GM12891 (cell line): ENCODE measurements around the gene C1GALT1.

Source experiments
- DNase-seq: peaks from one replicate; pipeline ENCODE4 v3.0.0; 2011; ENCODE audit warnings: low spot score; ENCODE audit not compliant: insufficient read length
- FAIRE-seq: peaks from 2 replicates; lab custom pipeline; 2011; peaks lifted over from hg19 to GRCh38; lab: Jason Lieb, UNC
- PAX5 ChIP-seq: IDR thresholded peaks from 2 replicates; pipeline ENCODE4 v1.6.1; 2011; ENCODE audit warnings: low read length, moderate library complexity, mild to moderate bottlenecking; ENCODE audit not compliant: insufficient read depth, severe bottlenecking
- POLR2A ChIP-seq: IDR thresholded peaks from 2 replicates; pipeline ENCODE4 v1.6.1; 2011; ENCODE audit warnings: low read depth, low read length, control low read depth
- POLR2AphosphoS5 ChIP-seq: IDR thresholded peaks from 2 replicates; pipeline ENCODE4 v1.6.1; 2011; ENCODE audit warnings: low read depth, low read length, control low read depth
- POU2F2 ChIP-seq: IDR thresholded peaks from 2 replicates; pipeline ENCODE4 v1.6.1; 2011; ENCODE audit warnings: low read depth, mild to moderate bottlenecking, control low read depth, low read length, moderate library complexity
- SPI1 ChIP-seq: IDR thresholded peaks from 2 replicates; pipeline ENCODE4 v1.6.1; 2011; ENCODE audit warnings: low read depth, low read length, control low read depth
- TAF1 ChIP-seq: IDR thresholded peaks from 2 replicates; pipeline ENCODE4 v1.6.1; 2011; ENCODE audit warnings: low read depth, low read length, control low read depth

The C1GALT1 gene

DNA sequence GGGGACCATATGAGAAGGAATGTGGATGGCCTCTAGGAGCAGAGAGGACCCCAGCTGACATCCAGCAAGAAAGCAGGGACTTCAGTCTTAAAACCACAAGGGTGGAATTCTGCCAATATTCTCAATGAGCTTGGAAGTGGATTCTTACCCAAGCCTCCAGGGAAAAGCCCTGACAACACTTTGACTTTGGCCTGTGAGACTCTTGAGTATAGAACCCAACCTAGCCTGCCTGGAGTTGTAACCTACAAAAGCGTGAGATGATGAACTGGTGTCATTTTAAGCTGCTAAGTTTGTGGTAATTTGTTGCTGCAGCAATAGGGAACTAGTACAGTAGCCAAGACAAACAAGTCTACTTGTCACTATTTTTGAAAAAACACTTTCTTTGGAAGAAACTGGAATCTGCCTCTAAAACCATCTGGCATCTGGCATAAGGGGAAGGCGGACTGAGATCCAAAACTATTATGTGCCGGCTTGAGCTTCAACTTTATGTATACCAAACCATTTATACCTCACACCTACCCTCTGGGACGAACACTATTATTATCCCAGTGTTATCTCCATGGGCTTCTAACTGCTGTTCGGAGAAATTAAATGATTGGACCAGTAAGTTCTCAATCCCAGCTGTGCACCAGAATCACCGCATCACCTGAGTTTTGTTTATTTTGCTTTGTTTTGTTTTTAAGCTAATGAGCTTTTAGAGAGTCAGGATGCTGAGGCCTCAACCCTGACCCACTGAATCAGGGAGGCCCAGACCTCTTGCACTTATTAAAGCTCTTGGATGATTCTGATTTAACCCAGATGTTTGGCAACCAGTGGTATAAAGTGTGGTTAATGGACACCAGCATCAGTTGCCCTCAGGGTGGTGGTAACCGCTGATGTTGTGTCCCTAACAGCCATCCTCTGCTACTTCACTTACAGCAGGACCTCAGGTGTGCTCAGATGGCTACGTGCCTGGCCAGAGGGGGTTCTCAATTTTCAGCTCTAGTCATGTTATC, 83.0 kb downstream of the C1GALT1 start:
- TF ChIP-seq PAX5 = no peak
- TF ChIP-seq POU2F2 = no peak
- no peak for TF ChIP-seq TAF1
- TF ChIP-seq POLR2A = no peak
- TF ChIP-seq POLR2AphosphoS5 = no peak
- no peak for TF ChIP-seq SPI1
- no peak for DNase-seq
- no peak for FAIRE-seq

GRCh38 chr7:7266257-7266881, 84.0 kb downstream of the C1GALT1 start:
- no peak for FAIRE-seq
- TF ChIP-seq POU2F2 (no peak), POLR2AphosphoS5 (no peak), POLR2A (no peak), TAF1 (no peak), PAX5 (no peak), SPI1 (no peak)
- DNase-seq = no peak

DNA sequence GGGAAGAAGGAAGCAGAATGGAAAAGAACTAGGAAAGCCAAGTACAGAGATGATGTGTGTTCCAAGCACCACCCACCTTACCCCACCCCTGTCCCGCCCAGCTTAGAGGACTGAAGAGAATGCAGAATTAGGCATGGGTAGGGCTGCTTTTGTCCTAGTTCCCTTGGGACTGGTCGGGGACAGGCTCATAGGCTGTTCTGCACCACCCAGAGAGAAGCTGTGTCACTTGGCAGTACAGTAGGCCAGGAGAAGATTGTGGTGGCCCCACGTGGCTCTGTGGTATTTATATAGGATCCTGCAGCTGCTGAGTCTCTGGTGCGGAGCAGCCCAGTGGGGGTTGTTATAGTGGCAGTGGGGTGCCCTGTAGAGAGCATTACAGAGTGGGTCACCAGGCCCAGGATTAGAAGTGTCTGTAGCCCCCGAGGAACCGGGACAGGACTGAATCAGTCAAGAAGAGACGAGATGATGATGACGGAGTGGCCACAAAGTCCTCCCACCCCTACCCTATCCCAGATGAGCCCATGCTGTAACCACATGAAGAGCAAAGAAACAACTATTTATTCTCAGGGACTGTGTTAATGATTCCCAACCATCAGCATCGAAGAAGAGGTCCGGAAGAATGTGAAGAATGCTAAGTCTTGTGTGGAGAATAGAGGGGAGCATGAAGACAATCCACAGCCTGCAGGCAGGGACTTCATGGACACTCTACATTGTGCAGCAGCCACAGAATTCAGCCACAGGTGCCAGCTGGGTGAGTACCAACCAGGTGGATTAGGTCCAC, 88.9 kb downstream of the C1GALT1 start:
- TF ChIP-seq SPI1 (no peak), POLR2A (no peak), TAF1 (no peak), POLR2AphosphoS5 (no peak), POU2F2 (no peak), PAX5 (no peak)
- FAIRE-seq (no peak), DNase-seq (no peak)

DNA sequence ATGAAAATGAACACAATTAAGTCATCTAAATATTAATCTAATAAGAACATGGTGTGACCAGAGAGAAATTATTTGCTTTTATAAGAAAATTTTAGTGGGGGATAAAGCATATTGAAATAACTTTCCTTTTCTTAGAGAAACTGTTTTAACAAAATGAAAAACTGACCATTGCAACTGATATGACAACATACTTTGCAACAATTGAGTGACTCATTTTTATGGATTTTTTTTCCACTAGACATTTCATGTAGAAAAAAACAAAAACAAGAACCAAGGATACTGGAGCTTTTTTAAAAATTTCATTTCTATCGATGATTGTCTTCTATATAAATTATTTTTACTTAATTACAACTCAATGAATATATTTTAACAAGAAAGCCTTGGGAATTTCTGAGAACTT, 90.0 kb downstream of the C1GALT1 start:
- DNase-seq (no peak), FAIRE-seq (no peak)
- TF ChIP-seq POU2F2 = no peak
- TF ChIP-seq SPI1 = no peak
- no peak for TF ChIP-seq PAX5
- no peak for TF ChIP-seq TAF1
- TF ChIP-seq POLR2A = no peak
- TF ChIP-seq POLR2AphosphoS5 = no peak

DNA sequence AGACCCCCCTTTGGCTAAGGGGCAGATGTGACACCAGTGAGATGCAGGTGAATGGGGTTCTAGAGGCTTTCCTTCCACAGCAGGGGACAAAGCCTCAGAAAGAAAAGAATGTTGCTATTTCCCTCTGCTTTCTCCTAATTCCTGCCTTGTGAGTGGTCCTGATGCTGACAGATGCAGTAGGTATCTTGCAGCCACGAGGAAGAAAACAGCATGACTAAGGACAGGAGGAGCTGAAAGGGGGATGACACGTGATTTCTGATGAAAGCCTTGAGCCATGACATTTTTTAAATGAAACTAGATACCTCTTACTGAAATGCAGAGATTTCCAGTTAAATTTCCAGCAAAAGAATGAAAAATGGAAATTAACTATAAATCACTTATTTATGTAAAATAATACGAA, 92.4 kb downstream of the C1GALT1 start:
- no peak for FAIRE-seq
- DNase-seq = no peak
- TF ChIP-seq PAX5 (no peak), TAF1 (no peak), POLR2A (no peak), POLR2AphosphoS5 (no peak), SPI1 (no peak), POU2F2 (no peak)

GRCh38 chr7:7276161-7276560, 93.8 kb downstream of the C1GALT1 start:
- TF ChIP-seq TAF1 (no peak), POLR2AphosphoS5 (no peak), POU2F2 (no peak), POLR2A (no peak), SPI1 (no peak), PAX5 (no peak)
- no peak for DNase-seq
- no peak for FAIRE-seq

- DNase-seq = no peak
- no peak for TF ChIP-seq POLR2AphosphoS5
- TF ChIP-seq POU2F2 = no peak
- no peak for TF ChIP-seq PAX5
- TF ChIP-seq TAF1 = no peak
- no peak for TF ChIP-seq SPI1
- no peak for TF ChIP-seq POLR2A
- FAIRE-seq = no peak
These were observed 108.2 kb downstream of the C1GALT1 start for GRCh38 chr7:7290429-7291122.

DNA sequence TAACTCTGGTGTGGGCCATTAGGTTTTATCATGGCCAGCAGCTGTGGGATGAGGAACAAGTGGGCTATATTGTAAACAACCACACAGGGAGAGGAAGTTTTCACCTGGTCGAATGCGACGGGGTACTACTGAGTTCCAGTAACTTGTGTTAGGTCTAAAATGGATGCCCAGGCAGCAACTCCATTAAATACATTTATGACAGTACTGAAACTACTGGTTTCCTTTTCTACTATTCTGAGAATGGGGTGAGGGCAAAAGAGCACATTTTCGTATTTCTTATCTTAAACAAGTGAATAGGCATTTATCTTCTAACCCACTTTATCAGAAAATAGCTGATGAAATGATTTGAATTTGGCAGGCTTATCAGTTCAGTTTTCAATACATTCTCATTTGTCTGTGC, 109.7 kb downstream of the C1GALT1 start:
- DNase-seq = no peak
- FAIRE-seq = no peak
- no peak for TF ChIP-seq TAF1

DNA sequence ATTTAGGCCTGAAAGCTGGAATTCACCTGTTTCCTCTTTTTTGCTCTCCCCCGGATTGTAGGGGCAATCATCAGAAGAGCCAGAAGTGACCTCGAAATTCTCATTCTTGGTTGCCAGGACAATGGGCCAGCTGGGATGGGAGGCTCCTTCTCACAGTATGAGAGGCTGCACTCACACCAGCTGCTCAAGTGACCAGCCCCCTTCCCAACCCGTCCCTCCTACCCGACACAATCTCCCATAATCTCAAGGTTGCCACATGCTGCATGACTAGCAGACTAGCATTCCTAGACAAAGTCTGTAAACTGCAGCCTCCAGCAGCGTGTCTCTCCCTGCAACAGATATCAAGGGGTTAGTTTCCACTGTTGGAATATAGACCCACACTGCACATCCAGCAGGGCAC, 110.3 kb downstream of the C1GALT1 start:
- TF ChIP-seq SPI1 = no peak
- no peak for TF ChIP-seq POLR2AphosphoS5
- no peak for TF ChIP-seq POU2F2
- no peak for TF ChIP-seq PAX5
- TF ChIP-seq TAF1 = no peak
- TF ChIP-seq POLR2A = no peak
- FAIRE-seq = no peak
- DNase-seq = no peak

DNA sequence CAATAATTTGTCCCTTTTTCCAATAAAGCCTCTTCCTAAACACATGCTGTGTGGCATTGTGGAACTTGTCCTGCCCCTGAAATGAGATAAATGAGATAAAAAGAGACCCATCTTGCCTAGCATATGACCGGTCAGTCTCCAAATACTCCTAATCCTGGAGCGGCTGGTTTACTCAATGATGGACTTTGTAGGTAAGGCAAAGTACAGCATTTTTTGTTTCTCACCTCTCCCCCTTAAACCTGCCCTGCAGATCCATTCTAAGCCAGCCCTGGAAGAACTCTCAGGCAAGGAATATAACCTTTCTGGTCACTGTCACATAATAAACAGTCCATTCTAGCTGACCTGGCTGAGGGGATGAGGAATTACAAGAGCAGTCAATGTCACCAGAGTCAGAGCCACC, 110.7 kb downstream of the C1GALT1 start:
- TF ChIP-seq SPI1 (no peak), POLR2AphosphoS5 (no peak), PAX5 (no peak), TAF1 (no peak), POU2F2 (no peak), POLR2A (no peak)
- FAIRE-seq (no peak), DNase-seq (no peak)
